Muscle layer of colon (tissue), 2 donors: ENCODE results near the gene C15orf62.

ENCODE experiments used
- H3K27ac ChIP-seq: one replicate; pipeline ENCODE4 v1.7.0; 2013; ENCODE audit warnings: low read depth, mild to moderate bottlenecking, low read length, moderate library complexity
- H3K27me3 ChIP-seq, 2 donors: one replicate each; pipeline ENCODE4 v1.7.0; 2013; ENCODE audit warnings: low read length in 2 of 2, mild to moderate bottlenecking in 2 of 2; ENCODE audit not compliant: insufficient read depth in 2 of 2, control insufficient read depth in 1 of 2
- H3K36me3 ChIP-seq: one replicate; pipeline ENCODE4 v1.7.0; 2013; ENCODE audit warnings: mild to moderate bottlenecking, low read length; ENCODE audit not compliant: insufficient read depth
- H3K4me1 ChIP-seq: one replicate; pipeline ENCODE4 v1.7.0; 2013; ENCODE audit warnings: mild to moderate bottlenecking, low read length; ENCODE audit not compliant: insufficient read depth
- H3K4me3 ChIP-seq, 2 donors: one replicate each; pipeline ENCODE4 v1.7.0; 2013; ENCODE audit warnings: low read length in 2 of 2, low read depth in 1 of 2, mild to moderate bottlenecking in 1 of 2, moderate library complexity in 1 of 2
- H3K9ac ChIP-seq: one replicate; pipeline ENCODE4 v1.7.0; 2013; ENCODE audit warnings: low read length
- H3K9me3 ChIP-seq: one replicate; pipeline ENCODE4 v1.7.0; 2013; ENCODE audit warnings: mild to moderate bottlenecking, low read length
- donor health status: abdominal sarcoma.
- donor health status: Adenocarcinoma of cecum.

The C15orf62 gene

GRCh38 chr15:40743921-40744814, 25.6 kb upstream of the C15orf62 start:
- Histone ChIP-seq H3K27ac (no peak overlapping the region), H3K9me3 (no peaks in the 10 kb centered on the region), H3K4me3 (no peak overlapping the region), H3K9ac (no peak overlapping the region), H3K27me3 (no peaks in the 10 kb centered on the region), H3K36me3 (peaks cover 29% of the 10 kb centered on the region), H3K4me1 (no peaks in the 10 kb centered on the region)

DNA sequence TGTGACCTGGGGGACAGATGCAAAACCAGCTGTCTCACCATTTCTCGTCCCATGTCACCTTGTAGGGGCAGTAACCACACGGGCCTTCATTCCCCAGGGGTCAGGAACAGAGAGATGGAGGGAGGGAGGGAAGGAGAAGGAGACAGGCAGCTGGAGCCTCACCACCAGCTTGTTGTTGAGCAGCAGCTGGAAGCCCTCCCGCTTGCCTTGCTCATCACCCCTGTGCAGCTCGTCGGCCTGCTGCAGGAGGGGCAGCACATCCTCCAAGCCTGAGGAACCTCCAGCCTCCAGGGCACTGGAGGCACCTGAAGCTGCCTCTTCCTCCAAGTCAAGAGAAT, 25.0 kb upstream of the C15orf62 start:
- no peak overlapping the region for H3K4me3 ChIP-seq
- H3K9me3 ChIP-seq, result no peaks in the 10 kb centered on the region
- H3K27me3 ChIP-seq, result no peaks in the 10 kb centered on the region
- H3K36me3 ChIP-seq, result peaks cover 26% of the 10 kb centered on the region
- no peaks in the 10 kb centered on the region for H3K4me1 ChIP-seq
- H3K27ac ChIP-seq, result no peak overlapping the region
- no peak overlapping the region for H3K9ac ChIP-seq

DNA sequence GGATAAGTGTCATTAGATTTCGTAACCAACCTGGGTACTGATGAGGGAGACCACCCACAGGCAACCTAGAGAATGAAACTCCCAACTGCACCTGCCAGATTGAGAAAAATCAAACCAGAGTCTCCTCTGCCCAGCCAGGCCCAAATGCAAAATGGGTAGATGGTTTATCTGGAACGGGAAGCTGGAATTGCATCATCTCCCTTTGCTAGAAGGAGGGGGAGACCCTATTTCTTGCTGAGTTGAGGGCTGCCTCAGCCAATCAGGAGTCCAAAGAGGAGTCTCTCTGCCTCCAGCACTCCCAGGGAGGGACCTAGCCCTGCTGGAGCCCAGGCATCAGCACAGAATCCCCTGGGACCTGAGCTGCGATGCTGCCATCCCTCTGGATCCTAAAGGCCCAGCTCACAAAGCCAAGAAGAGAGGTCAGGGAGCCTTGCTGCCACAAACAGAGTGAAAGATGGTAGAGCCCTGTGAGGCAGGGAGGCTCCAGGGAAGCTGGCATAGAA, 22.8 kb upstream of the C15orf62 start:
- peaks cover 41% of the 10 kb centered on the region for H3K36me3 ChIP-seq

GRCh38 chr15:40747685-40748631, 21.8 kb upstream of the C15orf62 start:
- peaks cover 42% of the 10 kb centered on the region for H3K36me3 ChIP-seq
- no peak overlapping the region for H3K9ac ChIP-seq
- H3K9me3 ChIP-seq, result no peaks in the 10 kb centered on the region
- no peak overlapping the region for H3K4me3 ChIP-seq
- H3K27ac ChIP-seq, result no peak overlapping the region
- H3K27me3 ChIP-seq, result no peaks in the 10 kb centered on the region
- H3K4me1 ChIP-seq, result no peaks in the 10 kb centered on the region

More for the DNA sequence above, 22.8 kb upstream of the C15orf62 start:
- Histone ChIP-seq H3K4me1 (no peaks in the 10 kb centered on the region), H3K9ac (no peak overlapping the region), H3K9me3 (no peaks in the 10 kb centered on the region), H3K27ac (no peak overlapping the region), H3K27me3 (no peaks in the 10 kb centered on the region), H3K4me3 (no peak overlapping the region)

GRCh38 chr15:40749151-40749630, 20.6 kb upstream of the C15orf62 start:
- Histone ChIP-seq H3K36me3 (peaks cover 33% of the 10 kb centered on the region), H3K27ac (no peak overlapping the region), H3K4me3 (no peak overlapping the region), H3K9ac (no peak overlapping the region), H3K4me1 (peaks cover 7% of the 10 kb centered on the region), H3K9me3 (no peaks in the 10 kb centered on the region), H3K27me3 (no peaks in the 10 kb centered on the region)

DNA sequence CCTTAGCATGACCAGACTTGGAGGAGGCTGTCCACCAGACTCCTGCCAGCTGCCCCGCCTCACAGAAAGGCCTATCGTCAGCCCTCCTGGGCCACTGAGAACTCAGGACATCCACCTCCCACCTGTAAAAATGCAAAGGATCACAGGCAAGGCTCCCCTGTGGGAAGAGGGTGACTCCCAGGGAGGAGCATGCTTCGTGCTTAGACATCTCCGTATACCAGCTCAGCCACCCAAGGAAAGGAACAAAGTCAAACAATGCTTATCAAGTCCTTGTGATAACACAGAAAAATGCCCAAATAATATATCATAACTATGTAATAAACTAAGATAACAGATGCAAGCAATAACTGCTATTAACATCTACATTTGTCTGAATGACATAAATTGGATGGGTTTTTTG, 18.9 kb upstream of the C15orf62 start:
- H3K4me3 ChIP-seq, result no peak overlapping the region
- no peaks in the 10 kb centered on the region for H3K27me3 ChIP-seq
- peaks cover 7% of the 10 kb centered on the region for H3K4me1 ChIP-seq
- H3K27ac ChIP-seq, result no peak overlapping the region
- H3K9ac ChIP-seq, result no peak overlapping the region
- no peaks in the 10 kb centered on the region for H3K9me3 ChIP-seq
- peaks cover 26% of the 10 kb centered on the region for H3K36me3 ChIP-seq

- Histone ChIP-seq H3K4me1 (peaks cover 7% of the 10 kb centered on the region), H3K9ac (no peak overlapping the region), H3K36me3 (peaks cover 26% of the 10 kb centered on the region), H3K9me3 (no peaks in the 10 kb centered on the region), H3K27ac (no peak overlapping the region), H3K4me3 (no peak overlapping the region), H3K27me3 (no peaks in the 10 kb centered on the region)
Observed at GRCh38 chr15:40751745-40752144, 18.0 kb upstream of the C15orf62 start.

GRCh38 chr15:40754574-40754882, 15.3 kb upstream of the C15orf62 start:
- Histone ChIP-seq H3K27ac (peak overlapping the region; percentile 85), H3K9me3 (no peaks in the 10 kb centered on the region), H3K36me3 (peaks cover 21% of the 10 kb centered on the region), H3K27me3 (no peaks in the 10 kb centered on the region), H3K4me3 (peak overlapping the region; percentile 75 to 93), H3K4me1 (peaks cover 7% of the 10 kb centered on the region), H3K9ac (peak overlapping the region; percentile 36)

- H3K9ac ChIP-seq, result peak within 1 kb of the TSS; percentile 58
- H3K27me3 ChIP-seq, result no peaks in the 10 kb centered on the region
- H3K4me3 ChIP-seq, result peak within 1 kb of the TSS; percentile 75 to 93
- H3K4me1 ChIP-seq, result peaks cover 7% of the 10 kb centered on the region
- peak within 1 kb of the TSS; percentile 85 for H3K27ac ChIP-seq
- no peaks in the 10 kb centered on the region for H3K9me3 ChIP-seq
- peaks cover 17% of the 10 kb centered on the region for H3K36me3 ChIP-seq
Observed at GRCh38 chr15:40754883-40755811, 14.6 kb upstream of the C15orf62 start, which contains the start of gene RMDN3. TSS of gene RMDN3 (minus strand) at chr15:40755254. CDS start at chr15:40754783, 471 bp downstream.

- Histone ChIP-seq H3K9me3 (no peaks in the 10 kb centered on the region), H3K27ac (peak overlapping the region; percentile 85), H3K36me3 (peaks cover 12% of the 10 kb centered on the region), H3K27me3 (no peaks in the 10 kb centered on the region), H3K4me1 (peaks cover 7% of the 10 kb centered on the region), H3K4me3 (peak overlapping the region; percentile 75 to 93), H3K9ac (peak overlapping the region; percentile 58)
Observed at GRCh38 chr15:40755812-40756208, 14.0 kb upstream of the C15orf62 start.
